Epithelial cell of proximal tubule (primary cell): ENCODE results near the gene DBNL. TPM values are rescaled to one million over a fixed set of nuclear protein-coding genes. Genes with fewer than 3 reads are reported as not detected.

Experiments
- DNase-seq: peaks from one replicate; pipeline ENCODE4 v3.0.0-alpha.2; 2011; ENCODE audit warnings: low read depth
- H3K4me3 ChIP-seq: 2 replicates; pipeline ENCODE4 v1.5.1; 2011; ENCODE audit warnings: low read depth, mild to moderate bottlenecking, low read length
- CTCF ChIP-seq: conservative IDR thresholded peaks from 2 replicates; pipeline ENCODE4 v1.5.1; 2012; ENCODE audit warnings: low read depth, mild to moderate bottlenecking, low read length
- total RNA-seq: library from RNA; depleted of rRNA; stranded (reverse); fragments of >200 nt; gene quantifications from 2 replicates; pipeline ENCODE4 v1.2.3, GENCODE V29; 2015

Gene DBNL
- total RNA-seq, 1 donor from 2014 or later, result 97.7 TPM

DNA sequence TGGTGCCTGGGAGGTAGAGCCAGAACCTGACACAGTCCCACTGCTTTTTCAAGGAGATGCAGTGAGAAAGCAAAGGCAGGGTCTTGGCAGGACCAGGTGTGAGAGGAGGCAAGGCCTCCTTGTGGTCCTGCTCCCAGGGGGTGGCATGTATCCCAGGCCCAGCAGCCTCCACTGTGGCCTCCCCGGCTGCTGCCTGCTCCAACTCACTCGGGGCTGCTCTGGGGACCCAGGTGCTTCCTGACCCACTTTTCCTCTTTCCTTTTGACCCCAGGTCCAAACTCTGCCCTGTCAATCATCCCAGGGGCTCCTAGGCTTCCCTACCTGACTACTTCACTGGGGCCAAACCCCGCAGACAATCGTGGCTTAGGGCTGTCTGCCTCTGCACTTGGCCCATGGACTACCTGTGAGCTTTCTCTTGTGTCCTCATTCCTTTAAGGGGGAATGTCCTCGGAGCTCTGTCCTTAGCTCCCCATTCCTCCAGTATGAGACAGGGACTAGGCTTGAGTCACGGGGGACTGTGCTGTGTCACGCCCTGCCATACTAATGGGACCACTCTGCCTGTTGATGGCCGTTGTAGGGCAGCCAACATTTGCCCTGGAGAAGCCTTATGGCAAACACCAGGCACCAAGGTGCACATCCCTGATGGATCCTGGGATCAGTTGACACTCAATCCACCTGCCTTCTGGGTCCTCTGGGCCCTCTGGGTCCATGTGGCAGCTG lies 58.5 kb downstream of the DBNL start:
- TF ChIP-seq CTCF, result no peak
- no peak for DNase-seq
- H3K4me3 ChIP-seq, result no peak overlapping the region

DNA sequence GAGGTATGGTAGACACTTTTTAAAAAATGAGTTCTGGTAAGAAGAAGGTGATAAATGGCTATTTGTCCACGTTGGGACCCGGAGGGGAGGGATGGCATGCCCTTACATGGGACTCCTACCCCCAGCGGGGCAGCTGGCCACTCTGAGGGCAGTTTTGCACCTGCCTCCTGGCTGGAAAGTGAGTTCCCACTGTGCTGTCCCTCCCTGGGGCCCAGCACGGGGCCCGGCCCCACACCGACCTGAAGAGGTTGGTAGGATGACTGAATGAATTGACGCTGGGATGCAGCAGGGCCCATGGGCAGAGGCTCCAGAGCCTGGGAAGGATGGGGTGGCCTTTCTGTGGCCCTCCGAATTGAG lies 59.0 kb downstream of the DBNL start:
- TF ChIP-seq CTCF, result no peak
- no peak overlapping the region for H3K4me3 ChIP-seq
- DNase-seq, result no peak

- H3K4me3 ChIP-seq, result peak within 1 kb of the TSS; percentile 23
- TF ChIP-seq CTCF, result no peak
- no peak for DNase-seq
Observed at GRCh38 chr7:44103923-44104859, 59.7 kb downstream of the DBNL start, which contains the start of gene AEBP1. Gene AEBP1, plus strand, starts transcription at chr7:44104345. Its CDS starts 321 bp downstream, at chr7:44104666.

DNA sequence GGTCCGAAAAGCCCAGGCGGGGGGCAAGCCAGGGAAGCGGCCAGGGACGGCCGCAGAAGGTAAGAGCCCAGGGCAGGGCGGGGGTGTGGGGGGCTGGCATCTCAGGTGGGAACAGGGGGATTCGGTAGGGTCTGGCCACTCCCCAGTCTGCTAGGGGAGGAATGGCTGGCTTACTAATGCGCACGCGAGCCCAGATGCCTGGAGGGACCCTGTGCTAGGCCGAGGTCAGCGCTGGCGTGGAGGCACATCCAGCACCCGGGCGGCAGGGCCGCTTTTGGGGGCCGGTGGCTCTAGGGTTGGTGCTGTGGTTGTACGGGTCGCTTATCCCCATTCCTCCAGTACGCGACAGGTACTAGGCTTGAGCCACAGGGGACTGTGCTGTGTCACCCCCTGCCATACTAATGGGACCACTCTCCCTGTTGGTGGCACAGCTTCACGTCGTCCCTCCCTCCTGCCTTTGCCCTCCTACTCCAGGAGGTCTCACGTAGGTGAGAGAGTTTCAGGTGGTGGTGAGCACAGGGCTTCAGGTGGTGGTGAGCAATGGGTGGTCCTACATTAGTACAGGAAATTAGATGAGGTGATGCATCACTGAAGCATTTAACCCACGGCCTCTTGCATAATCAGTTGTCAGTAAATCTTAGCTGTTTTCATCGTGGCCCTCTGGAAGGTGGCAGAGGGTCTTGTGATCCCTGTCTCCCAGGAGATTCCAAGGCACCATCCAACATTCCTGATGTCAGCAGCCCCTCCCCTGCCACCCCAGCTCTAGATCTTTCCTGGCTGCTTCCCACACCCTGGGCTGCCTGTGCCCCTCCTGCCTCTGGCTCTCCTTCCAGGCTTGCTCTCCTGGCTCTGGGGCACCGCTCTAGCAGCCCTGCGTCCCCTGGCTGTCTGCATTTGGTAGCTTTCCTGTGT lies 60.6 kb downstream of the DBNL start:
- peak overlapping the region; percentile 23 for H3K4me3 ChIP-seq
- peak; percentile 79 for DNase-seq
- TF ChIP-seq CTCF, result no peak

DNA sequence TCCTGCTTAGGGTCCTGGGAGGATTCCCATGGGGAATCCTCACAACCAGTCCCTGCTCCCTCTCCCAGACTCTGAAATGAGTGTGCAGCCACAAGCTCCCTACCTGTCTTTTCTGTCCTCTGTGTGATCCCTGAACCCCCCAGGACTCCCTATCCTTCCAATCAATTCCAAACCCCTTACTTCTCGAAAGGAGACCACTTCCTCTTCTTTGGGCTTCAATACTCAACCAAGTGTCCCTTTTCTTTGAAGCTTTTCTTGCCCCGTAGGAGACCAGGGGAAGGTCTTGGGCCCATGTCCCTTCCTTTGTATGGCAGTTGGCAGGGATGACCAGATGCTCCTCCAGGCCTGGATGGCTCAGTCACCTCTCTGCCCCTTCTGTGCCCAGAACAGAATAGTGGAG lies 61.3 kb downstream of the DBNL start:
- no peak for TF ChIP-seq CTCF
- DNase-seq, result no peak
- no peak overlapping the region for H3K4me3 ChIP-seq

GRCh38 chr7:44106311-44107065 lies 62.0 kb downstream of the DBNL start:
- no peak overlapping the region for H3K4me3 ChIP-seq
- no peak for TF ChIP-seq CTCF
- no peak for DNase-seq
